ENCODE results near the gene DNAJC28. TPM values are rescaled to one million over a fixed set of nuclear protein-coding genes. Genes with fewer than 3 reads are reported as not detected.
"Not testable (repeated sequence)": the region's sequence is repeated elsewhere in the genome, so short reads cannot be mapped to it uniquely, and the experiment has no call there.

The DNAJC28 gene, protein sequence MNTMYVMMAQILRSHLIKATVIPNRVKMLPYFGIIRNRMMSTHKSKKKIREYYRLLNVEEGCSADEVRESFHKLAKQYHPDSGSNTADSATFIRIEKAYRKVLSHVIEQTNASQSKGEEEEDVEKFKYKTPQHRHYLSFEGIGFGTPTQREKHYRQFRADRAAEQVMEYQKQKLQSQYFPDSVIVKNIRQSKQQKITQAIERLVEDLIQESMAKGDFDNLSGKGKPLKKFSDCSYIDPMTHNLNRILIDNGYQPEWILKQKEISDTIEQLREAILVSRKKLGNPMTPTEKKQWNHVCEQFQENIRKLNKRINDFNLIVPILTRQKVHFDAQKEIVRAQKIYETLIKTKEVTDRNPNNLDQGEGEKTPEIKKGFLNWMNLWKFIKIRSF
- not detected for total RNA-seq

DNA sequence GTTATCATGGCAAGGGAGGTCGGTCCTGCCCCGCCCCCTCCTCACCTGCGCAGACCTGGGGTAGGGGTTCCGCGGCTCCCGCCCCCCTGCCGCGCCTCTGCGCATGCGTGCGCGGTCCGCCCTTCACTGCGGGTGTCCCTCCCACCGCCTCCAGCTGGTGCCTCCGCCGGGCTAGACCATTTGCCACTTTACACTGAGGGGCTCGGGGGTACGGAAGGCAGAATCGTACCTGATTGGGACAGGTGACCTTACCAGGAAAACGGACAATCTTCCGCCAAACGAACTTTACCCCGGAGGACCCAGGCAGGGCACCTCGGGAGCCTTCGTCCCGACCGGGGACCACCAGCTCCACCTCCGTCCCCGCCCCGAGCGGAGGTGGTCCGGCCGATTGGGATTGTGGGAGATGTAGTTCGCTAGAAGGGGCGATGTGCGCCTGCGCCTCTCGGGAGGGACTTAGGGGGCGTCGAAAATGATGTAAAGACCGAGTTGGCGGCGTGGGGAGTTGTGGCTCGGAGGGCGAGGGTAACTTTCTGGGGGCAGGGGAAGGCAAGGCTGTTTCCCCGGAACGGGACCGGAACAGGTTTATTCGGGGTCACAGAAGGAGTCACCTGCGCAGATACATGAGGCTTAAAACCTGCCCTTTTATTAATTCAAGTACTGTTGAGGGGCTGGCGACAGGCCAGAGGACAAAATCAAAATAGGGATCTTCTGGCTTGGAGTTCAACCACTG, at the start of gene DNAJC28:
TSS of gene DNAJC28 (minus strand) at position 344 of the 730 bp plus-strand sequence. CDS start 2,323 bp downstream, outside the sequence.
- DNase-seq: peak; percentile 90

DNA sequence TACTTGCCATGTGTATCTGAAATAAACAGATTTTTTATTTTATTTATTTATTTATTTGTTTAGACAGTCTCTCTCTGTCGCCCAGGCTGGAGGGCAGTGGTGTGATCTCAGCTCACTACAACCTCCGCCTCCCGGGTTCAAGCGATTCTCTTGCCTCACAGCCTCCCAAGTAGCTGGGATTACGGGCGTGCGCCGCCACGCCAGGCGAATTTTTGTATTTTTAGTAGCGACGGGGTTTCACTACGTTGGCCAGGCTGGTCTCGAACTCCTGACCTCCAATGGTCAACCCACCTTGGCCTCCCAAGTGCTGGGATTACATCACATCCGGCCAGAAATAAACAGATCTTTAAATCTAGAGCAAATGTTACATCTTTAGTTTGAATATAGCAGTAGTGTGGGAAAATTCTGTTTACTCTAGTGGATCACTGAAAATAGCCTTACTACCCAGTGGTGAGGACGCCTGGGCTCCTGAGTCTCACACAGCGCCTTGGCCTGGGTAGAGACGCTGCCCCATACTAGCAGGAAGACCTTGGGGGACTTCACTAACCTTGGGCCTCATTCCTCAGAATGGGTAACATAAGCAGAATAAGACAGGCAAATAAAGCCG, 49.7 kb upstream of the DNAJC28 start:
- DNase-seq: no peak

DNA sequence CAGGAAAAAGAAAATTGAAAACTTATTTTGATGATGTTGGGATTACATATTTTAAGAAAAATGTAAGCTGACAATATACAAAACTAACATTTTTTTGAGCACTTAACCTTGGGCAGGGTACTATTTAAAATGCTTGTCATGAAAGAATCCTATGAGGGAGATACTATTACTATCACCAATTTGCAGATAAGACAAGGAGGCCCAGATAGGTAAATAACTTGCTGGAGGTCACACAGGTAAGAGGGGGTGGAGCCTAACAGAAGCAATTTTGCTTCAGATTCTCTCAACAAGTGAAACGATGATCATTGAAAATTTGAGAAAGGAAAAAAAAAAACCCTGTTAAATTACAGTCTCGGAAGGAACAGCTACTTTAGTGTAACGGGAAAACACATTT, 49.2 kb upstream of the DNAJC28 start:
- DNase-seq: no peak

DNA sequence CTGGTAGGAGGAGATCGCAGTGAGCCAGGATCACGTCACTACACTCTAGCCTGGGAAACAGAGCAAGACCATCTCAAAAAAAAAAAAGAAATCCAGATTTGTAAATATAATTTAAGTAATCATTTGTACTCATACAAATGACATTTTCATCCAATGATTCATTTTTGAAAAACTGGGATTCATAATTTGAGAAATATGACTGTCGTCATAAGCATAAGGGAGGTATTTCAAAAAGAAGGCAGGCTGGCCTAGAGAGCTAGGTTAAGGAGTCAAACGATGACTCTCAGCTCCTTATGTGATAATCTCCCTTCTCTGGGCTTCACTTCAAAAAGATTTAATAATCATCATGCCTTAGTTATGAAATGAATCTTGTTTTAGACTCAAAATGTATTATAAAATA, 48.1 kb upstream of the DNAJC28 start:
- no peak for DNase-seq

DNA sequence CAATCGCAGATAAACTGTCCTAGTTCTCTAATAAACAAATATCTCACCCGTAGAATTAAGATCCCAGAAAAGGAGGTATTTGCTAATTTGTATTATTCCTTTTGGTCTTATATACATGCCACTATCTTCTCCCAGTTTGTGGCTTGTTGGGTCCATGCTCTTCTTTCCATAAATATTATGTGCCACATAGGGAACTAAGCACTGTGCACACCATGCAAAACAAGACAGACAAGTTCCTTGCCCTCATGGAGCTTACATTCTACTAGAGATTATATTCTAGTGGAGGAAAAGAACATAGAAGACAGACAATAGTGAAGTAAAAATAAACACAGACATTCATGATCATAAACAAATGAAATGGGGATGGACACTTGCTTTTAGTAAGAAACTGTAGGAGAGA, 45.7 kb upstream of the DNAJC28 start:
- no peak for DNase-seq

DNA sequence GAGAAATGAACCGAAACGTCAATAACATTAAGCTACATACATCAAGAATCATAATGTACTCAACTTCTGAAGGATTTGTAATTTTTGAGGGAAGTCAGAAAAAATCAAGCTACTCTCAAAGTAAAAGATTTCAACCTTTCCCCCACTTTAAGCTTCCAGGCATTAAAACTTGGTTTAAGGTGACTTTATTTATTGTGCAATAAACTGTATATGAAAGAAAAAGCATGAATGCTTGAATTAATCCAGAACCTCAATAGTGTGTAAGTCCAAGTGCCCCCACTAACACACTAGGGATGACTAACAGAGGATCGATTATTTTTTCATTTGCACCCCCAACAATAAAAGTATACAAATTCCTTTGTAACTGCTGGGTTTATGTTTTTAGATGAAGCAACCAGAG, 39.5 kb upstream of the DNAJC28 start:
- DNase-seq: no peak

DNA sequence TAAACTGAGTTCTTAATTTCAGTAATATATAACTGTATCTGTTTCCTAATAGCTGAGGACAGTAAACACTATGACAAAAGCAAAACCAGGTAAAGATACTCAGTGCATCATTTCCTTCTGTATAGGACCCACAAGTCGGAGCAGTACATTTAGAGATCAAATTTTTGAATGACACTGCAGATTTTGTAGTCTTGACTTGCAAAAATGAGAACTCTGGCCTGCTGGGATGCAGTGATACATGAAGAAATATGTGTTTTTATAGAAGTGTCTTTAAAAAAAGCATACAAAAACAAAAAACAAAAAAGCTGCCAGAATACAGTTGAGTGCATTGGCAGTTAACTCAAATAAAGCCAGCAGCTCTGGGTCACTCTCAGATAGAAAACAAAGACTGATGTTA, 31.4 kb upstream of the DNAJC28 start:
- DNase-seq: no peak

DNA sequence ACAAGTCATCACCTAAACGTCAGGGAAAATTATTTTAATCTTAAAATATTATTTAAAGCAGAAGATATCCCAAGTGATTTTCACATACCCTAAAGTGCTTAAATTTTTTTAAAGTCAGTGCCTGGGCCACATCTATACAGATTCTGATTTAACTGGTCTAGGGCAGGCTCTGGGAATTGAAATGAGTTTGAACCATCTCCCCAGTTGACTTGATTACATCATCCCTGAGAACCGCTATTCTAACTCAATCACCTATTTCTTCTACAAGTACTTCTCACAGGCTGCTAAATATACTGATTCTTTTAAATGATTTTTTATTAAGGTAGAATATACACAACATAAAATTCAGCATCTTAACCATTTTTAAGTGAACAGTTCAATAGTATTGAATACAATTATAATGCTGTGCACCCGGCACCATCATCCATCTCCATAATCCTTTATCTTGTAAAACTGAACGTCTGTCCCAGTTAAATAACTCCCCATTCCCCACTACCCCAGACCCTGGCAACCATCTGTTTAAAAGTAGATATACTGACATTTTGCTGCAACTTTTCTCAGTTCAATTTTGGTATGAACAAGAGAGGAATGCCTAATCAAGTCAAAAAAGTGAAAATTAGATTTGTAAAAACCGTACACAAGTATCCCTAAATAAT, 30.9 kb upstream of the DNAJC28 start:
- no peak for DNase-seq

DNA sequence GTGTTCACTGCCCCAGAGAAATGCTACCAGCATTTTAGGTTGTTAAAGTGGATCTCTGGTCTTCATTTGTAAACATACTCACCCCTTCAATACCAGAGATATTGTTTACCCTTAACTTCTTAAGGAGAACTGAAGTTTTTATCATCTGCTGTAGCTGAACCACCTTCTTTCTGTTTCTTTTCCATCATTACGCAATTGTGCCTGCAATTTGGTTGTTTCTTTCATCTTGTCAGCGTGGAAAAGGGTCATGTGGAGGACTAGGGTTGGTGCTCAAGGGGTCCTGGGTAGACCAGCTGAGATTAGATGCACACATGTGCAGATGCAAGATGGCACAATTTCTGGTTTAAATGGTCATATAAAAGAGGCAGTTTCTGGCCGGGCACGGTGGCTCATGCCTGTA, 27.4 kb upstream of the DNAJC28 start:
- no peak for DNase-seq

DNA sequence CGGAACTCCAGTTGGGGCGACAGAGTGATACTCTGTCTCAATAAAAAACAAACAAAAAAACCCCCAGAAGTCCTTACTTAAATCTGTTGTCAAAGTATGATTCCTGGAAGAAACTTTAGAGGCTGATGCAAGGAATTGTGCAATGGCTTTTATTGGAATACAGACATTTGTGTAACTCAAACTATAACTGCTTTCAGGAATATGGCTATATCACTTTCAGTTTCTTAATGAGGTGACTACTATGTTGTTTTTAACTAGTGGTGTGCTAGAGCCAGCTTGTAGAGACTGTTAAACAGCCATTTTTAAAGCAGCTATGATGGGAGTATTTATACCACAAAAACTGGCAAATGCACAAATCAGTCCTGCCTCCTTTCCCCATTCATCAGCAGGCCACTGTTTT, 22.7 kb upstream of the DNAJC28 start:
- DNase-seq: no peak

DNA sequence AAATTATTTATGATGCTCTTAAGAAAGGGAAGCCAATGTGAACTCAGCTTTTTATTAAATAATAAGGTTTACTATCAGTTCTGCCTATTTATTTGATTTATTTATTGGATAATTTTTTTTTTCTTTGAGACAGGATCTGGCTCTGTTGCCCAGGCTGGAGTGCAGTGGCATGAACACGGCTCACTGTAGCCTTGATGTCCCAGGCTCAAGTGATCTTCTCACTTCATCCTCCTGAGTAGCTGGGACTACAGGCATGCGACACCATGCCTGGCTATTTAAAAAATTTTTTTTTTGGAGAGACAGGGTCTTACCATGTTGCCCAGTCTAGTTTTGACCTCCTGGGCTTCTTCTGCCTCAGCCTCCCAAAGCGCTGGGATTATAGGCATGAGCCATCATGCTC, 21.0 kb upstream of the DNAJC28 start:
- DNase-seq: no peak

DNA sequence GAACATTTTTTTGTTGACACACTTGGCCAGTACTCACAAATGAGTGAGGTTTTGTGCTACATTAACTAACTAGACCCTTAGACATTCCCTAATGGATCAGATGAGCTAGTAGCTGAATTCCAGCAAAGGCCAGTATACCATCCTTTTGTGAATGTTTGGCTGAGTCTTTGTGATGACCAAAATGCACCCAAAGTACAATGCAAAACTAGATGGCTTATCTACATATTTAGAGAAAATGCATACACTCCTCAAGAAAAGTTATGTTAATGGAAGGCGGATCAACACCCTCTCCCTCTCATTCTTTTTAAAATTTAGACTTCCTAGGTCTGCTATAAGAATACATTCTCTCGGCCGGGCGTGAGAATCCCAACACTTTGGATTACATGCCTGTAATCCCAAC, 20.1 kb upstream of the DNAJC28 start:
- DNase-seq: no peak

DNA sequence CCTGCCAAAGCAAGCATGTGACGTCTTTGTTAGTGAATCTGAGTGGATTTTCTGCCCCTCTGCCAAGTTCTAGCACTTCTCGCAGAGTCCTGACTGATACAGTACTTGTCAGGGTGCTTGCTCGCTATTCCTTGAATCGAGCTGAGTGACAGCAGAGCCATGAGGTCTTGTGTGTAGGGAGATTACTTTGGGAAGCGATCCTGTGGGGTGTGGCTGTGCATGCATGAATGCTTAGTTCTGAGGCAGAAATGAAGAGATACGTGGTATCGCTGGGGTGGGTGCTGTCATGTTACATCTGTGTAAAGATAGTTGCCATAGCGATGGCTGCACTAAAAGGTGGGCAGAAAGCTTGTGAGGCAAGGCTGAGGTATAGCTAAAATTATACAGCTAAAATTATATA, 19.3 kb upstream of the DNAJC28 start:
- no peak for DNase-seq

DNA sequence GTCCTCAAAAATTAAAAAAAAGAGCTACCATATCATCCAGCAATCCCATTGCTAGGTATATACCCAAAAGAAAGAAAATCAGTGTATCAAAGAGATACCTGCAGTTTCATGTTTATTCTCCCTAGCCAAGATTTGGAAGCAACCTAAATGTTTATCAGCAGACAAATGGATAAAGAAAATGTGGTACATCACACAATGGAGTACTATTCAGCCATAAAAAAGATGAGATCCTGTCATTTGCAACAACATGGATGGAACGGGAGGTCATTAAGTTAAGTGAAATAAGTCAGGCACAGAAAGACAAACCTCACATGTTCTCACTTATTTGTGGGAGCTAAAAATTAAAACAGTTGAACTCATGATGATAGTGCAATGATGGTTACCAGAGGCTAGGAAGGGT, 15.5 kb upstream of the DNAJC28 start:
- not testable (repeated sequence) for DNase-seq

DNA sequence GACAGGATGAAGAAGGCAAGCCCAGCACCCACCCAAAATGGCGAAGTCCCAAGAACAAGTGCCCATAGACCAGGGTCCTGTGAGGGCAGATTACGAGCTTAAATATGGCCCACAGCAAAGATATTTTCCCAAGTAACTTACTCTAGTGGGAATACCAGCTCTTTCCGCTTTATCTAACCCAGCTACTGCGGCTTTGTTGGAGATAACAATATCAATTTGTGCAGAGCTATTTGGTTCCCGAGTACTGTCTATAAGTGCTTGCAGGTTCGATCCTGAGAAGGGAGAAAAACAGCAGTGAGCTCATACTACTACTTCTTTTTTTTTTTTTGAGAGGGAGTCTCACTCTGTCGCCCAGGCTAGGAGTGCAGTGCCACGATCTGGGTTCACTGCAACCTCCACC, 14.3 kb upstream of the DNAJC28 start:
- no peak for DNase-seq

DNA sequence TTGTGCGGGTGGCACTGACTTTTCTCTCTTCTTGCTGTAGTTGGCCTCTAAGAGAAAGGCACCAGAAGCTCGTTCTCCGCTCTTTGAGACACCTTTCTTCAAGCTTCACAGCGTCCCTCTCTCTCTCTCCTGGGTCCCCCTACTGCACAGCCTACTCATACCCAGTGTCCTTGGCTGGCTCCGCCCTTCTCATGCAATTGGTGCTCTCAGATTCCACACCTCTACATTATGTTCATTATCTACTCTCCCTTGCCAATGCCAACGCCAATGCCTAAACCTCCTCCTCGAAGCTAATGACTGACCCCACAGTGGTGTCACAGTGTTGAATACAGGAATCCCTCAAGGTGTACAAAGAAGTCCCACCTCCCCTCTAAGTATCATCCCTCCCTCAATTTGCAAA, 4.8 kb upstream of the DNAJC28 start:
- DNase-seq: no peak

DNA sequence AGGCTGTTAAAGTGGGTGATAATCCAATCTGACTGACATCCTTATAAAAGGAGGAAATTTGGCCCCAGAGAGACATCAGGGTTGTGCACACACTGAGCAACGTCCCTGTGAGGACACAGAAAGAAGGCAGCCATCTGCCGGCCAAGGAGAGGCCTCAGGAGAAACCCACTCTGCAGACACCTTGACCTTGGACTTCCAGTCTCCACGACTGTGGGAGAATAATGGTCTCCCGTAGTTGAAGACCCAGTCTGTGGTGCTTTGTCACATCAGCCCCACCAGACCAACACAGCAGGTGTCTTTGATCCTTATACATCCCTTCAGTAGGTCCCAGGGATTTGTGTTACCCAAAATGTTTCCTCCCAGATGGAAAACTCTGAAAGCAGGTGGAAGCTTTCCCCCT, 4.2 kb upstream of the DNAJC28 start:
- DNase-seq: no peak

DNA sequence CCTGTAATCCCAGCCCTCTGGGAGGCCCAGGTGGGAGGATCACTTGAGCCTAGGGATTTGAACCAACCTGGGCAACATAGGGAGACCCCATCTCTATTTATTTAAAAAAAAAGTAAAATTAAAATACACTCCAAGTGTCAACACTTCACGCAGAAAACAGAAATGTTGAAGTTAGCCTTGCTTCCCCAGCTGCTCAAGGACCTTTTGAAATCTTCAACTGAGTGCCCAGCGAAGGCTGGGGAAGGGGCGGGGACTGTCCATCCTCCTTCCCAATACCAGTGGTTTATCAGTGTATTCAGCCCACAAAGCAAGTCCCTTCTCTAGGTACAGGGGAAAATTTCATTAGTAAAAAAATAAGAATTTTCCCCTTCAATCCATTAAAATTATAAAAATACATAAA, 2.2 kb upstream of the DNAJC28 start:
- no peak for DNase-seq

DNA sequence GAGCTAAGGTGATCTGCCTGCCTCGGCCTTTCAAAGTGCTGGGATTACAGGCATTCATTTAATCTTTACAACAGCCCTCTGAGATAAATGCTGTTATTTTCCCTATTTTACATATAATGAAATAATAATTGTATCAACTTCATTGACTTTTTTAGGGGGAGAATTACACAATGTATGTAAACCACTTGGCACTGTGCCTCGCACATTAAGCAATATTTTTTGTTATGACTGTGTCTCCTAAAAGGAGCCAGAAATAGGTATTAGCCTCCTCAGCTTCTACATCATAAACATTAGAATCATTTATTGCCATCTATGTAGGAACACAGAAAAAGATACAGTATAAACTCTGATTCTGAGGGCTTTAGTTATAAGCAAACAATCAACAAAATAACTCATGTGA, 1.1 kb upstream of the DNAJC28 start:
- DNase-seq: no peak

DNA sequence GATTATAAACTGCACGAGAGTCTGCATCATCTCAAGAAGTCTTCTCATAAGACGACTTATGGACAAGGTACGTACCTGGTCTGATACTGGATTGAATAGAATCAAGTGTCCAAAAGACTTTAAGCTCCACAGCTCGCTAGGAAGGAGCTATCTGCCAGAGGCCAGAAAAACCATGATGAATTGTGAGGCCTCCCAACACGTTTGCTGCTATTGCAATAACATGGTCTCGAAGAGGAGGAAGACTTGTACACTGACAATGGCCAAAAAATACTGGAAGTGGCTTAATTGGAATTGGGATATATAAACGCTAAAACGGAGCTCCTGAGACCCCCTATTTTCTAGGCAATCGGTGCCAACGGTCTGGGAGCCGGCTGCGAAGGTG, 534 bp downstream of the DNAJC28 start:
- DNase-seq: no peak

DNA sequence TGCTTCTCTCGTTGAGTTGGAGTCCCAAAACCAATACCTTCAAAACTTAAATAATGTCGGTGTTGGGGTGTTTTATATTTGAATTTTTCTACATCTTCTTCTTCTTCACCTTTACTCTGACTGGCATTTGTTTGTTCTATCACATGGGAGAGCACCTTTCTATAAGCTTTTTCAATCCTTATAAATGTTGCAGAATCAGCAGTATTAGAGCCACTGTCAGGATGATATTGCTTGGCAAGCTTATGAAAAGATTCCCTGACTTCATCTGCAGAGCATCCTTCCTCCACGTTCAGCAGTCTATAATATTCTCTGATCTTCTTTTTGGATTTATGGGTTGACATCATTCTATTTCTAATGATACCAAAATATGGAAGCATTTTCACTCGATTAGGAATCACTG, 2.6 kb downstream of the DNAJC28 start:
- DNase-seq: no peak

DNA sequence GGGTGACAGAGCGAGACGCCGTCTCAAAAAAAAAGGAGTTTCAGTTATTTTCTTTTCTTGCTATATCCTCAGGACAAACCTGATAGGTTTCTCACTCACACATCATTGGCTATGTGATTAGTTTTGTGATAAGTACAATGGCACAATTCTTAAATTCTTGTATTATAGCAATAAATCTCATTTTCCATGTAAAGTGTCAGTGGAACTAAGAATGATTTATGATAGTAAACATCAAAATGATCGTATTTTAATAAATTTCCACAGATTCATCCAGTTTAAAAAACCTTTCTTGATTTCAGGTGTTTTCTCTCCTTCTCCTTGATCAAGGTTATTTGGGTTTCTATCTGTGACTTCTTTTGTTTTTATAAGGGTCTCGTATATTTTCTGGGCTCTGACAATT, 3.5 kb downstream of the DNAJC28 start:
- no peak for DNase-seq

DNA sequence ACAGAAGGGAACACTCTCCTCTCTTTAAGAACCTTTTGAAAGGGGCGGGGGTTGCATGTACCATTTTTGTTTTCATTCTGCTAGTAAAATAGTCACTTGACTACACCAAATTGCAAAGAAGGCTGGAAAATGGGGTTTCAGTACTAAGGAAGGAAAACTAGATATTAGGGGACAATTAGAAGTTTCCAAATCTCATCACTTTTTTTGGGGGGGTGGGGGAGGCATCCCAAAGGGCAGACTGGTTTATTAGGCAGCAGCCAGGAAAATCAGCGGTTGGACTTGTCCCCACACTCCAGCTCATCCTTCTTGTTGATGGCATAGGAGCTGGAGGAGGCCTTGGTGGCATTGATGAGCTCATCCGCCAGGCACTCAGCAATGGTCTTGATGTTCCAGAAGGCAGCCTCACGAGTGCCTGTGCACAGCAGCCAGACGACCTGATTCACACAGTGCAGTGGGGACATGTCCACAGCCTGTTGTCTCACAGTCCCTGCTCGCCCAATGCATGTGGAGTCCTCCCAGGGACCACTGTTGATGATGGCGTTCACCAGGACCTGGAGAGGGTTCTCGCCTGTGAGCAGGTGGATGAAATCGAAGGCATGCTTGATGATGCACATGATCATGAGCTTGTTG, 10.1 kb downstream of the DNAJC28 start:
- no peak for DNase-seq
